Stimulated activated CD8-positive, alpha-beta memory T cell treated with anti-CD3 and anti-CD28 coated beads, Interleukin-7, amount 100 ng/mL, for 1 hour (primary cell): Measurements from ENCODE around the gene KLHDC8A.
"Not testable (repeated sequence)": the region's sequence is repeated elsewhere in the genome, so short reads cannot be mapped to it uniquely, and the experiment has no call there.

Source experiments
- DNase-seq, 2 donors: peaks; one replicate each; pipeline ENCODE4 v3.0.0-alpha.2; 2020; ENCODE audit warnings: low read depth in 2 of 2

The KLHDC8A gene

GRCh38 chr1:205318231-205318991 lies 38.3 kb downstream of the KLHDC8A start:
- no peak for DNase-seq

GRCh38 chr1:205317311-205317917 lies 39.3 kb downstream of the KLHDC8A start:
- DNase-seq = no peak

GRCh38 chr1:205316161-205316566 lies 40.6 kb downstream of the KLHDC8A start:
- DNase-seq = no peak

GRCh38 chr1:205315008-205315618 lies 41.6 kb downstream of the KLHDC8A start:
- DNase-seq = no peak

- DNase-seq = no peak
Measured at GRCh38 chr1:205313563-205314308, 43.0 kb downstream of the KLHDC8A start.

- no peak for DNase-seq
Measured at GRCh38 chr1:205312866-205313562, 43.7 kb downstream of the KLHDC8A start.

GRCh38 chr1:205310976-205311704 lies 45.6 kb downstream of the KLHDC8A start:
- no peak for DNase-seq

- no peak for DNase-seq
Measured at GRCh38 chr1:205309741-205310140, 47.0 kb downstream of the KLHDC8A start.

- no peak for DNase-seq
Measured at GRCh38 chr1:205306929-205307566, 49.7 kb downstream of the KLHDC8A start.

GRCh38 chr1:205304695-205305070 lies 52.0 kb downstream of the KLHDC8A start:
- DNase-seq = no peak

- no peak for DNase-seq
Measured at GRCh38 chr1:205304046-205304694, 52.6 kb downstream of the KLHDC8A start.

- DNase-seq = no peak
Measured at GRCh38 chr1:205303247-205303888, 53.4 kb downstream of the KLHDC8A start.

- DNase-seq = no peak
Measured at GRCh38 chr1:205301842-205302588, 54.7 kb downstream of the KLHDC8A start.

- no peak for DNase-seq
Measured at GRCh38 chr1:205301205-205301821, 55.4 kb downstream of the KLHDC8A start.

- DNase-seq = no peak
Measured at GRCh38 chr1:205300149-205300548, 56.6 kb downstream of the KLHDC8A start.

GRCh38 chr1:205298191-205298994 lies 58.3 kb downstream of the KLHDC8A start:
- no peak for DNase-seq

GRCh38 chr1:205297546-205298177 lies 59.1 kb downstream of the KLHDC8A start:
- not testable (repeated sequence) for DNase-seq
